IMR-90 (cell line): ENCODE measurements around the gene EGFL7. TPM values are rescaled to one million over a fixed set of nuclear protein-coding genes. Genes with fewer than 3 reads are reported as not detected.

ENCODE experiments used
- ATAC-seq: fragments of 200-7000 bp; cut with Tn5 transposase; 2 replicates; pipeline ENCODE4 v1.9.1; 2020; ENCODE audit warnings: low read depth, mild to moderate bottlenecking, moderate library complexity
- Bru-seq: library from RNA; stranded (reverse); fragments of 400-500 nt; gene quantifications from one replicate; lab custom pipeline; 2021; lab: Mats Ljungman, UMichigan
- BruChase-seq, 2 experiments: library from RNA; stranded (reverse); fragments of 400-500 nt; gene quantifications; one replicate each; lab custom pipeline; 2021; lab: Mats Ljungman, UMichigan
- BruUV-seq: library from RNA; stranded (reverse); fragments of 400-500 nt; replicated peaks from 2 replicates; lab custom pipeline; 2021; lab: Mats Ljungman, UMichigan
- CTCF ChIA-PET: fragments of 300-600 bp; formaldehyde crosslinking; extraction: SDS; loops from one replicate; lab custom pipeline; 2021; ENCODE audit warnings: antibody characterized with exemption; lab: Yijun Ruan, JAX
- POLR2A ChIA-PET: fragments of 300-600 bp; sonication (Branson Sonifier 250); formaldehyde crosslinking; loops from one replicate; lab custom pipeline; 2022; ENCODE audit warnings: antibody characterized with exemption; ENCODE audit not compliant: unreplicated experiment; lab: Charles Lee
- DNase-seq: peaks from one replicate; pipeline ENCODE4 v3.0.0; 2013
- H2AFZ ChIP-seq: replicated peaks from 2 replicates; pipeline ENCODE3; 2013; ENCODE audit warnings: low read length, mild to moderate bottlenecking; ENCODE audit not compliant: poor library complexity
- H2AK5ac ChIP-seq: 2 replicates; pipeline ENCODE4 v1.6.1; 2013; ENCODE audit warnings: low read depth, low read length, inconsistent platforms
- H2AK9ac ChIP-seq: replicated peaks from 2 replicates; pipeline ENCODE3; 2013; ENCODE audit warnings: mild to moderate bottlenecking, low read depth, low read length, moderate library complexity; ENCODE audit not compliant: poor library complexity
- H2BK120ac ChIP-seq: 2 replicates; pipeline ENCODE4 v1.6.1; 2013; ENCODE audit warnings: low read depth, low read length, inconsistent platforms
- H2BK15ac ChIP-seq: 3 replicates; pipeline ENCODE4 v1.6.1; 2013; ENCODE audit warnings: low read depth, low read length, inconsistent platforms
- H2BK20ac ChIP-seq: 2 replicates; pipeline ENCODE4 v1.6.1; 2013; ENCODE audit warnings: low read depth, mild to moderate bottlenecking, inconsistent platforms, low read length, moderate library complexity
- H2BK5ac ChIP-seq: 2 replicates; pipeline ENCODE4 v1.6.1; 2013; ENCODE audit warnings: mild to moderate bottlenecking, low read depth, low read length, inconsistent platforms; ENCODE audit not compliant: poor library complexity, severe bottlenecking
- H3K14ac ChIP-seq: replicated peaks from 2 replicates; pipeline ENCODE4 v1.6.1; 2013; ENCODE audit warnings: low read depth, low read length, inconsistent platforms
- H3K18ac ChIP-seq: 2 replicates; pipeline ENCODE4 v1.6.1; 2013; ENCODE audit warnings: low read depth, low read length, control low read depth
- H3K23ac ChIP-seq: 2 replicates; pipeline ENCODE4 v1.6.1; 2013; ENCODE audit warnings: low read depth, low read length, inconsistent platforms
- H3K27ac ChIP-seq: 2 replicates; pipeline ENCODE4 v1.5.1; 2013; ENCODE audit warnings: mild to moderate bottlenecking, control low read depth, low read length; ENCODE audit not compliant: insufficient read depth
- H3K27me3 ChIP-seq: 2 replicates; pipeline ENCODE4 v1.6.1; 2013; ENCODE audit warnings: low read length; ENCODE audit not compliant: control insufficient read depth, insufficient read depth
- H3K36me3 ChIP-seq: 2 replicates; pipeline ENCODE4 v1.6.1; 2013; ENCODE audit warnings: low read length, mixed read lengths; ENCODE audit not compliant: control insufficient read depth, insufficient read depth
- H3K4ac ChIP-seq: 2 replicates; pipeline ENCODE4 v1.6.1; 2013; ENCODE audit warnings: low read depth, low read length, inconsistent platforms
- H3K4me1 ChIP-seq: 2 replicates; pipeline ENCODE4 v1.6.1; 2013; ENCODE audit warnings: low read length, mixed read lengths; ENCODE audit not compliant: control insufficient read depth, insufficient read depth
- H3K4me2 ChIP-seq: 2 replicates; pipeline ENCODE4 v1.6.1; 2013; ENCODE audit warnings: low read depth, mild to moderate bottlenecking, control low read depth, low read length, moderate library complexity
- H3K4me3 ChIP-seq: 2 replicates; pipeline ENCODE4 v1.5.1; 2013; ENCODE audit warnings: low read depth, mild to moderate bottlenecking, control low read depth, low read length, moderate library complexity; ENCODE audit not compliant: insufficient read depth
- H3K56ac ChIP-seq: 2 replicates; pipeline ENCODE4 v1.6.1; 2013; ENCODE audit warnings: low read length, inconsistent platforms; ENCODE audit not compliant: insufficient read depth; ENCODE audit errors: extremely low read depth
- H3K79me1 ChIP-seq, 2 experiments: 2 replicates each; pipeline ENCODE4 v1.6.1; 2013; ENCODE audit warnings: low read length in 2 of 2, inconsistent platforms in 1 of 2, low read depth in 1 of 2
- H3K9ac ChIP-seq: 2 replicates; pipeline ENCODE4 v1.6.1; 2013; ENCODE audit warnings: low read depth, low read length, control low read depth
- H3K9me1 ChIP-seq: 2 replicates; pipeline ENCODE4 v1.6.1; 2013; ENCODE audit warnings: low read length, inconsistent platforms; ENCODE audit not compliant: insufficient read depth
- H3K9me3 ChIP-seq: 2 replicates; pipeline ENCODE4 v1.6.1; 2013; ENCODE audit warnings: low read length; ENCODE audit not compliant: control insufficient read depth, insufficient read depth
- H4K20me1 ChIP-seq: 2 replicates; pipeline ENCODE4 v1.6.1; 2013; ENCODE audit warnings: low read length, inconsistent platforms; ENCODE audit not compliant: insufficient read depth
- H4K5ac ChIP-seq: 2 replicates; pipeline ENCODE4 v1.6.1; 2013; ENCODE audit warnings: mild to moderate bottlenecking, low read depth, low read length, control low read depth
- H4K8ac ChIP-seq, 2 experiments: 2 replicates each; pipeline ENCODE4 v1.6.1; 2013; ENCODE audit warnings: low read depth in 2 of 2, low read length in 2 of 2, control low read depth in 1 of 2, inconsistent platforms in 1 of 2
- H4K91ac ChIP-seq: 2 replicates; pipeline ENCODE4 v1.6.1; 2013; ENCODE audit warnings: low read depth, low read length, inconsistent platforms; ENCODE audit not compliant: insufficient read depth
- CHD1 ChIP-seq: IDR thresholded peaks from 2 replicates; pipeline ENCODE4 v1.6.1; 2012; ENCODE audit warnings: low read depth, low read length, improper control_type of control experiment
- POLR2A ChIP-seq: IDR thresholded peaks from 2 replicates; pipeline ENCODE4 v1.6.1; 2012; ENCODE audit warnings: mild to moderate bottlenecking, low read depth, low read length
- WGBS, 2 experiments: methylation state at CpG; one replicate each; pipeline versions ENCODE4 v1.1.5 to v1.1.7; 2013; ENCODE audit warnings: missing lambda C conversion rate in 2 of 2; ENCODE audit not compliant: insufficient read length in 1 of 2; ENCODE audit errors: extremely low coverage in 2 of 2; 5-methylcytosine and 5-hydroxymethylcytosine counted together
- dilution Hi-C: fragments of 300-500 bp; cut with HindIII; formaldehyde crosslinking; loops from one replicate; pipeline ENCODE4 v1.14.3; 2018; ENCODE audit warnings: low sequenced_read_pairs; ENCODE audit not compliant: unreplicated experiment
- in situ Hi-C: fragments of 300-500 bp; cut with MboI; formaldehyde crosslinking; loops from 3 replicates; pipeline ENCODE4 v1.14.3; 2019; ENCODE audit warnings: low sequenced_read_pairs, inconsistent platforms, mixed read lengths
- intact Hi-C: fragments of 100-400 bp; cut with micrococcal nuclease; formaldehyde crosslinking; loops from 2 replicates; pipeline ENCODE4 v1.10.0; 2022
- long read RNA-seq: library from polyadenylated mRNA; unstranded; transcript quantifications from one replicate; pipeline ENCODE4 v2.0.0, GENCODE V29; 2021; ENCODE audit not compliant: unreplicated experiment
- polyA plus RNA-seq, 3 experiments: library from polyadenylated mRNA; depleted of rRNA; stranded (reverse); fragments of >200 nt; gene quantifications; 2 replicates each; pipeline ENCODE4 v1.2.3, GENCODE V29; 2012; ENCODE audit warnings: low replicate concordance in 1 of 3
- total RNA-seq: library from RNA; depleted of rRNA; stranded (reverse); fragments of >200 nt; gene quantifications from 2 replicates; pipeline ENCODE4 v1.2.3, GENCODE V29; 2012; rRNA removed

EGFL7 gene
- total RNA-seq (1.4 and 2.2 TPM in 2 replicates), polyA plus RNA-seq (2012; rRNA removed) (10.4 and 16.4 TPM in 2 replicates), Bru-seq, nascent RNA (percentile 10 among the genes with signal in this experiment), BruChase-seq, experiment 1, labeled RNA remaining after a 6-hour chase (percentile 12 among the genes with signal in this experiment), BruChase-seq, experiment 2, labeled RNA remaining after a 2-hour chase (percentile 6 among the genes with signal in this experiment)
- 9.6 and 22.1 TPM in 2 replicates for polyA plus RNA-seq (2012; cell fraction: cytosol; rRNA removed)
- 7.1 and 18.2 TPM in 2 replicates for polyA plus RNA-seq (2012; cell fraction: nucleus; rRNA removed; ENCODE audit: low replicate concordance)
- long read RNA-seq, transcript EGFL7-202 (9 exons, 1,282 nt) = major isoform, 9 of 17 reads
- long read RNA-seq, partial matches to known transcripts = 8 of 17 reads
- long read RNA-seq, other reads (novel, unspliced or antisense) = 0 of 17 reads

GRCh38 chr9:136662656-136663581 lies at the start of gene EGFL7:
TSS of gene EGFL7 (plus strand) at chr9:136662916. CDS start at chr9:136668283, 5,367 bp downstream.
- no peak within 1 kb of the TSS for H3K14ac ChIP-seq
- POLR2A ChIA-PET = no interaction called here
- intact Hi-C loops = no loop called here

More at GRCh38 chr9:136662656-136663581, at the start of gene EGFL7:
- no peak within 1 kb of the TSS for H3K27ac ChIP-seq
- dilution Hi-C loops (no loop called here), in situ Hi-C loops (no loop called here)
- H3K36me3 ChIP-seq = no peaks in the 10 kb centered on the region
- H3K18ac ChIP-seq = no peak within 1 kb of the TSS
- CTCF ChIA-PET = no interaction called here
- no peaks in the 10 kb centered on the region for H3K9me1 ChIP-seq
- H3K23ac ChIP-seq = no peak within 1 kb of the TSS
- ATAC-seq (no peak), DNase-seq (no peak)
- H4K8ac ChIP-seq = no peak within 1 kb of the TSS
- 60% methylated on average over 18 of the region's 38 CpGs; no CpG with 5 or more reads in 1 of the 2 experiments for WGBS, 2 experiments
- H3K9me3 ChIP-seq = no peaks in the 10 kb centered on the region
- no peak for TF ChIP-seq CHD1
- no peak for TF ChIP-seq POLR2A
- no TSS peak for BruUV-seq
- H2AK9ac ChIP-seq = no peak within 1 kb of the TSS
- peak within 1 kb of the TSS; percentile 29 for H2AFZ ChIP-seq
- no peak within 1 kb of the TSS for H4K91ac ChIP-seq
- H4K5ac ChIP-seq = no peak within 1 kb of the TSS
- no peaks in the 10 kb centered on the region; the same call in 1 of the 2 replicates for H4K20me1 ChIP-seq
- no peak within 1 kb of the TSS for H2AK5ac ChIP-seq
- no peak within 1 kb of the TSS for H3K4me3 ChIP-seq
- no peak within 1 kb of the TSS for H2BK5ac ChIP-seq
- no peak within 1 kb of the TSS for H3K4ac ChIP-seq
- no peak within 1 kb of the TSS for H2BK20ac ChIP-seq
- no peak within 1 kb of the TSS for H3K4me2 ChIP-seq
- no peak within 1 kb of the TSS for H3K56ac ChIP-seq
- H2BK120ac ChIP-seq = no peak within 1 kb of the TSS
- H3K4me1 ChIP-seq = peaks cover 4% of the 10 kb centered on the region; the same call in 1 of the 2 replicates
- no peak within 1 kb of the TSS for H2BK15ac ChIP-seq
- H3K79me1 ChIP-seq = no peaks in the 10 kb centered on the region
- no peak within 1 kb of the TSS for H3K9ac ChIP-seq
- H3K27me3 ChIP-seq = peaks cover 54% of the 10 kb centered on the region
